Measurements from ENCODE around the gene CNGA3.
"Not testable (repeated sequence)": the region's sequence is repeated elsewhere in the genome, so short reads cannot be mapped to it uniquely, and the experiment has no call there.

The CNGA3 gene

GRCh38 chr2:98301469-98301868 lies 44.8 kb upstream of the CNGA3 start:
- H3K4me3 ChIP-seq (ENCODE audit: control insufficient read depth, low read depth, low read length): no peak overlapping the region
- DNase-seq (ENCODE audit: low read depth): no peak
- no peak for TF ChIP-seq CTCF (conservative IDR thresholded peaks at IDR 0.05; ENCODE audit: control insufficient read depth, insufficient read depth, low read depth, low read length)

- H3K4me3 ChIP-seq (ENCODE audit: control insufficient read depth, low read depth, low read length); DNase-seq (ENCODE audit: low read depth): not testable (repeated sequence)
Measured at GRCh38 chr2:98307131-98307696, 39.0 kb upstream of the CNGA3 start.

DNA sequence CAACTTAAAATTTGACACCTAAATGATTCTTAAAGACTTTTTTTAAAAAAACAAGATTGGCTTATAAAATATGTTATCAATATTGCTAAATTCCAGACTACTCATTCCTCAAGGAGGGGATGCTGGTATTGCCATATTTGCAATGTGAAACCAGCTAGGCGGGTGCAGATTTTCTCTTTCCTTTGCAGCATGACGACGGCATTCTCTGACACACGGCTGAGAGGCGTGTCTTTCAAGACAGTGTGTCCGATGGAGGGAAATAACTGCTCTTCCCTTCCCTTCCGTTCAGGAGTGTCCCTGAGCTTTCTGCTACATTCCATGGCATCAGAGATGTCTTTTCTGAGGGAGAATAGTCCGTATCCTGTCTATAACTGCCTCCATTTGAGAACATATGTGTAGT lies 38.2 kb upstream of the CNGA3 start:
- peak; percentile 25 for DNase-seq (ENCODE audit: low read depth)
- no peak for TF ChIP-seq CTCF (conservative IDR thresholded peaks at IDR 0.05; ENCODE audit: control insufficient read depth, insufficient read depth, low read depth, low read length)
- no peak overlapping the region for H3K4me3 ChIP-seq (ENCODE audit: control insufficient read depth, low read depth, low read length)

DNA sequence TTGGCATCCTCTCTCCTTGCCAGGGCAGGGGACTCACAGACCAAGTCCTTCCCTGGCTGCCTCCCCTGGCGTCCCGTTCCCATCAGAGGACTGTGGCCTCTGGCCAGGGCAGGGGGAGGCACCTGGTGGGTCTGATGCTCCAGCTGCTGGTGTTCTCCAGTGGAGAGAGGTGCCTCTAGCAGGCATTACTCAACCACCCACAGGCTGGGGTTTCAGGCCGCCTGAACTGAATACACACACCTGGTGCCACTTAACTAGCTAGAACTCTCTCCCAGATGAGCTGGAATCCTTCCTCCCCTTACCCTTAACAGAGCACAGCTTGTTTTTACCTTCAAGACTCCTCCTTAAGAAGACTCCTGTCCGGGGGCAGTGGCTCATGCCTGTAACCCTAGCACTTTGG lies 37.7 kb upstream of the CNGA3 start:
- H3K4me3 ChIP-seq (ENCODE audit: control insufficient read depth, low read depth, low read length): no peak overlapping the region
- TF ChIP-seq CTCF (conservative IDR thresholded peaks at IDR 0.05; ENCODE audit: control insufficient read depth, insufficient read depth, low read depth, low read length): no peak
- no peak for DNase-seq (ENCODE audit: low read depth)

DNA sequence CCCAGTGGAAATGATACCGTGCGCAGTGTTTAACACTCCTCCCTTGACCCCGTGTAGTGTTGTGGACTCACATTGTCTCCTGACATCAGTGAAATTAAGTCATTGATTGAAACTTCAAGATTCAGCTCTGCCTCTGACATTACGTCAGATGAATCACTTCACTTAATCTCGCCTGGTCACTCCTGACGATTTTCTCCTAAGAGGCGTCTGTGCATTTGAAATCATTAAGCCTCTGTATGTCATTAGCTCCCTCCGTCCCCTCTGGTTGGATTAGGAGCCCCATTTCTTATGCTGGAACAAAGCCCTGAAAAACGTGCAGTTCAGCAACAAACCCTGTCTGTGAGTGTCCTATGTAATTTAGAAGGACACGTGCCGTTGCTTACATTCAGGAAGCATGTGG lies 36.7 kb upstream of the CNGA3 start:
- H3K4me3 ChIP-seq (ENCODE audit: control insufficient read depth, low read depth, low read length): no peak overlapping the region
- DNase-seq (ENCODE audit: low read depth): no peak
- TF ChIP-seq CTCF (conservative IDR thresholded peaks at IDR 0.05; ENCODE audit: control insufficient read depth, insufficient read depth, low read depth, low read length): no peak

DNA sequence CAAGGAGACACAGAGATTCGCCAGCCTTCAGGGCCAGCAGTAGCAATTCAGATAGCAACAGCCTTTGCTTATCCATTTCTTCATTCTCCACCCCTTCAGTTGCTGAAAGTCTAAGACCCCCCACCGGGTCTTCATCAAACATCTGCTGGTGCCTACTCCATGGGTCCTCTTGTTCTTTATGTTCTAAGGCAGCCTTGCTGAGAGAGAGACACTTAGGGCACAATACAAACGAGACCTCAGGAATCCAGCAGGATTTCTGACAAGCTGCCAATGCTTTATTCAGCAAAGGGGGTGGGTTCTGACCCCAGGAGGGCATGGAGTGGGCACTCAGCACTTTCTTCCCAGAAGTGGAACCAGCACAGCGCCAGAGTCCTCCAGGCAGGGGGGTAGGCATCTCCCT lies 36.2 kb upstream of the CNGA3 start:
- no peak for DNase-seq (ENCODE audit: low read depth)
- no peak for TF ChIP-seq CTCF (conservative IDR thresholded peaks at IDR 0.05; ENCODE audit: control insufficient read depth, insufficient read depth, low read depth, low read length)
- H3K4me3 ChIP-seq (ENCODE audit: control insufficient read depth, low read depth, low read length): no peak overlapping the region

DNA sequence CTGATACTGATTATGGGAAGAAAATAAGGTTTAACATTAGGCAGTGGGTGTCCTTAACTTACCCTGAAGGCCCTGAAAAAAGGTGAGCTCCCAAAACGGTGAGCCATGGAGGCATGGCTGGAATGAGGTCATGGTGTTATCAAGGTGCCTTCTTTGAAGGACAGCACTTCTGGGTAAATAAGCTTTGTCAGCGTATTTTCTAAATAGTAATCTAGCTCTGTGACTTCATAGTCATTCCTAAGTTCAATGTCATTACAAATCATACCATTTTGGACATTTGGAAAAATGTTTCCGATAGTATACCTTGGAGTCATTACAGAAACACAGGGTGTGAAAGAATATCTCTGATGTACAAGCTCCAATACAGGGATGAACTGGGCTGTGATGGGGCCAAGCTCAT lies 35.2 kb upstream of the CNGA3 start:
- H3K4me3 ChIP-seq (ENCODE audit: control insufficient read depth, low read depth, low read length): no peak overlapping the region
- no peak for TF ChIP-seq CTCF (conservative IDR thresholded peaks at IDR 0.05; ENCODE audit: control insufficient read depth, insufficient read depth, low read depth, low read length)
- DNase-seq (ENCODE audit: low read depth): no peak

Measured in fibroblast of mammary gland (primary cell).